HG03469 (cell line): ENCODE data around the gene MTOR.
"Not testable (repeated sequence)": the region's sequence is repeated elsewhere in the genome, so short reads cannot be mapped to it uniquely, and the experiment has no call there.

Source experiments
- ATAC-seq: cut with Tn5 transposase; IDR thresholded peaks from one replicate; pipeline ENCODE4 v1.9.1; 2021; ENCODE audit warnings: mild to moderate bottlenecking, moderate library complexity, moderate number of reproducible peaks; ENCODE audit not compliant: unreplicated experiment

MTOR gene

GRCh38 chr1:11126569-11126968, 135.8 kb downstream of the MTOR start:
- no peak for ATAC-seq

DNA sequence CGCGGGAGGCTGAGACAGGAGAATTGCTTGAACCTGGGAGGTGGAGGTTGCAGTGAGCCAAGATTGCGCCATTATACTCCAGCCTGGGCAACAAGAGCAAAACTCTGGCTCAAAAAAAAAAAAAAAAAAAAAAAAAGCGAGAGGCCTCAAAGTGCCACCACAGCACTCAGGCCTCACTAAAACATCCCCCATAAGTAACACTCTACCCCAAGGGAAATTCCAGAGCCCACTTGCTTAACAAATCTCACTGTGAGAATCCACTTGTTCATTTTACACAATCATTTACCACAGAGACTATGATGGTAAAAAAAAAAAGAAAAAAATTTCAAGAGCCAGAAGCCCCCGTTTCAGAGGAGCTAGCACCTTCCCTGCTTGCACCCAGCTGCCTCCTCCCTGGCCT, 136.4 kb downstream of the MTOR start:
- ATAC-seq = no peak

DNA sequence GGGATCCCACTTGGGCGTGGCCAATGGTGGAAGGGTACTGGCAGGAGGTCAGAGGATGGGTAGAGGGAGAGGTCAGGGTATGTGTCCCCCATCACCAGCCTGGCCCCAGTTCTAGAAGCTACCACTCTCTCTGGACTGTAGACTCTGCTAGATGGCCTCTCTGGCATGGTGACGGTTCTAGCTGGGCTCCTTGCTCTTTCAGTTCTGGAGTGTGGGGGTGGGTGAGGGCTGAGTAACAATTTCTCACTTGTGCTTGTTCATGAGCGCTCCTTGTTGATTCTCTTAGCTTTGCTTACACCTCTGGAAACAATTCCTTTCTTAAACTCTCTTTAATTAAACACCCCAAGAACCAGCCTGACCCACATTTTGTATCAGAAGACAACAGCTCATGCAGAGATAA, 137.4 kb downstream of the MTOR start:
- no peak for ATAC-seq

DNA sequence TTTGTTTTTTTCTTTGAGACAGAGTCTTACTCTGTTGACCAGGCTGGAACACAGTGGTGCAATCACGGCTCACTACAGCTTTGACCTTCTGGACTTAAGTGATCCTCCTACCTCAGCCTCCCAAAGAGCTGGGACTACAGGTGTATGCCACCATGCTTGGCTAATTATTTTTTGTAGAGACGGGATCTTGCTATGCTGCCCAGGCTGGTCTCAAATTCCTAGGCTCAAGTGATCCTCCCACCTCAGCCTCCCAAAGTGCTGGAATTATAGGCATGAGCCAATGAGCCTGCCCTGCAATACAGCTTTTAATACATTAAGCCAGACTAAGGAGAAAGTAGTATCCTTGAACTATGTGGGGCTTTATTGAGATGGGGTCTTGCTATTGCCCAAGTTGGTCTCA, 146.0 kb downstream of the MTOR start:
- ATAC-seq = no peak

GRCh38 chr1:11114966-11115365, 147.4 kb downstream of the MTOR start:
- no peak for ATAC-seq

DNA sequence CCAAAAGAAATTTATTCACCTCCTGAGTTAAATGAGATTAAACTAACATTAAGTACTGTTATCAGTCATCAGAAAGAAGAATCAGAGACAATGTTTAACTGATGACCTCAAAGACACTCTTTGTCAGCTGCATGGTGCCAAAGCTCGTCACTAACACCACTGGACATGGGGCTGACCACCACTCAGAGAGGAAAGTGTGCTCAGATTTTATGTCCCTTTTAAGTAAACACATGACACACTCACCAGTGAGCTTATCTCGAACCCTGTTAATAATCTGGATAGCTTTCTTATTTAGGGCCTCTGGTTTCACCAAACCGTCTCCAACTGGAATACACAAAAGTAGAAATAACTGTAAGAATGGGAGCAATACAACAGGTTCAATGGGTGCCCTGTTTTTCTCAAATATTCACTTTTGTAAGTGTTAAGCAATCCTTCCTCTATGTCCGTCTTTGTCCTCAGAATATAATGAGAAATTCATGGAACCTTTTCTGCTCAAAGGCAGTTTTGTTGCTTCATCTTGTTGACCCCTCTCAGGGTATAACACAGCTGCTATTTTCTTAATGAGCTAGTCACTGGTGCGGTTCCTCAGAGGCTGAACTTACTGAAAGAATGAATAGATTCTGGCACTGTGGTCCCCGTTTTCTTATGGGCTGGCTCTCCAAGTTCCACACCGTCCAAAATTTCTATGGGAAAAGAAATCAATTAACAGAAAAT, 153.1 kb downstream of the MTOR start:
- no peak for ATAC-seq

- no peak for ATAC-seq
Measured at GRCh38 chr1:11107599-11107998, 154.8 kb downstream of the MTOR start.

DNA sequence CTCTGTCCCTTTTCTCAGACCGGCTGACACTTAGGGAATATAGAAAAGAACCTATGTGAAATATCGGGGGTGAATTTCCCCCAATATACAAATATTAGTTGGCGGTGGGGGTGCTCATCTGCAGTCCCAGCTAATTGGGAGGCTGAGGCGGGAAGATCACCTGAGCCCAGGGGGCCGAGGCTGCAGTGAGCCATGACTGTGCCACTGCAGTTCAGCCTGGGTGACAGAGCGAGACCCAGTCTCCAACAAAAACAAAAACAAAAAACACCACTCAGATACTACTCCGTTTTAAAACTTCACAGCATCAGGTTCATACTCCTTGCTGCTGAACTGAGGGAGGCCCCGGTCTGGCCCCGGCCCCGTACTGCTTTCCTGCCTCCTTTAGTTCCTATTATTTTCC, 156.8 kb downstream of the MTOR start:
- no peak for ATAC-seq

DNA sequence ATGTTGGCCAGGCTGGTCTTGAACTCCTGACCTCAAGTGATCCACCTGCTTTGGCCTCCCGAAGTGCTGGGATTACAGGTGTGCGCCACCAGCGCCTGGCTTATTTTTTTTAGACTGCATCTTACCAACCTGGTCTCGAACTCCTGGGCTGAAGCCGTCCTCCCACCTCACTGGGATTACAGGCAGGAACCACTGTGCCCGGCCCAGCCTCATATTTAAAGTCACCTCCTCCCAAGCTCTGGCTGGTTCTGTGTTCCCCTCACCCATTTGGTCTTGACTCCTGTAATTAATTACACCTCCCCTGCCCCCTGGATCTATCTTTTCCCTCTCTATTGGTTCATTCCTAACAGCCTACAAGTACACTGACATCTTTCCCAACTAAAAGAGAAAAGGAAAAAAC, 161.0 kb downstream of the MTOR start:
- no peak for ATAC-seq

GRCh38 chr1:11100806-11101205, 161.5 kb downstream of the MTOR start:
- ATAC-seq = not testable (repeated sequence)

DNA sequence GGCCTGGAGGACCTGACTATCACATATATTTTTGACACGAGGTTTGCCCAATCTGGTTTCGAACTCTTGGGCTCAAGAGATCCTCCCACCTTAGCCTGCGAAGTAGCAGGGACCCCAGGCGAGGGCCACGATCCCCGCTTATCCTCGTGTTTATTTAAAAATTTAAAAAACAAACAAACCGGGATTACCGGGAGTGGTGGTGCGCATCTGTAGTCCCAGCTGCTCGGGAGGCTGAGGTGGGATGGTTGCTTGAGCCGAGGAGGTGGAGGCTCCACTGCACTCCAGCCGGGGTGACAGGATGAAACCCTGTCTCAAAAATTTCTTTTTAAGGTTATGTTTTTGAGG, 162.2 kb downstream of the MTOR start:
- no peak for ATAC-seq

GRCh38 chr1:11099310-11100148, 162.8 kb downstream of the MTOR start, which contains the start of gene EXOSC10:
Gene EXOSC10 (minus strand): TSS chr1:11099869. CDS start chr1:11099831, 38 bp downstream.
- ATAC-seq = peak; percentile 70

- ATAC-seq = no peak
Measured at GRCh38 chr1:11098931-11099309, 163.4 kb downstream of the MTOR start.

DNA sequence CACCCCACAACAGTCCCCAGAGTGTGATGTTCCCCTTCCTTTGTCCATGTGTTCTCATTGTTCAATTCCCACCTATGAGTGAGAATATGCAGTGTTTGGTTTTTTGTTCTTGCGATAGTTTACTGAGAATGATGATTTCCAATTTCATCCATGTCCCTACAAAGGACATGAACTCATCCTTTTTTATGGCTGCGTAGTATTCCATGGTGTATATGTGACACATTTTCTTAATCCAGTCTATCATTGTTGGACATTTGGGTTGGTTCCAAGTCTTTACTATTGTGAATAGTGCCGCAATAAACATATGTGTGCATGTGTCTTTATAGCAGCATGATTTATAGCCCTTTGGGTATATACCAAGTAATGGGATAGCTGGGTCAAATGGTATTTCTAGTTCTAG, 178.6 kb downstream of the MTOR start:
- not testable (repeated sequence) for ATAC-seq

- no peak for ATAC-seq
Measured at GRCh38 chr1:11080931-11081330, 181.4 kb downstream of the MTOR start.

DNA sequence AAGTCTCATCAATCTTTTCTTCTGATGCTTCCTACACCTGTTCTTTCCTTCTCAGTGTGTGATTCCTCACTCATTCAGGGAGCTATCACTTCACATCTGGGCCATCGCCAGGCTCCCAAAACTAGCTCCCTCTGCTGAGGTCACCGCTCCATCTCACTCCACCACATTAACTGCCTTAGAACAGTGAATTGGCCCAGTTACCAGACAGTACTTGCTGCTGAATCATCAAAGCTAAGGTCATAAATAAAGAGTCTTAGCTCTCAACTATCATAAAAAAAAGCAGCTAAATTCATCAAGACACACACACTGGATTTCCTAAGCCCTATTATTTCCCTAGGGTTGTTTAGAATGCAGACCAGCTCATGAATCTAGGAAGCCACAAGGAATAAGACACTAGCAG, 183.7 kb downstream of the MTOR start:
- ATAC-seq = no peak

DNA sequence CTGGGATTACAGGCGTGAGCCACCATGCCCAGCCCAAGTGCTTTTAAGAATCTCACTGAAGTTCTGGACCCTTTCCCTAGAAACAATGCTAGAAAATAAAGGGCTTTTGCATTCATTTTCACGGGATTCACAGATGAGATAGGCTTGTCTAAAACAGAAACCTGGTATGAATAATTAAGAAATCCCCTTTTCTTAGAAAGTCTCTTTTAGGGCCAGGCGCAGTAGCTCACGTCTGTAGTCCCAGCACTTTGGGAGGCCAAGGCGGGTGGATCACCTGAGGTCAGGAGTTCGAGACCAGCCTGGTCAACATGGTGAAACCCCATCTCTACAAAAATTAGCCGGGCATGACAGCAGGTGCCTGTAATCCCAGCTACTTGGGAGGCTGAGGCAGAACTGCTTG, 189.0 kb downstream of the MTOR start:
- not testable (repeated sequence) for ATAC-seq

- no peak for ATAC-seq
Measured at GRCh38 chr1:11072216-11072917, 190.0 kb downstream of the MTOR start.

DNA sequence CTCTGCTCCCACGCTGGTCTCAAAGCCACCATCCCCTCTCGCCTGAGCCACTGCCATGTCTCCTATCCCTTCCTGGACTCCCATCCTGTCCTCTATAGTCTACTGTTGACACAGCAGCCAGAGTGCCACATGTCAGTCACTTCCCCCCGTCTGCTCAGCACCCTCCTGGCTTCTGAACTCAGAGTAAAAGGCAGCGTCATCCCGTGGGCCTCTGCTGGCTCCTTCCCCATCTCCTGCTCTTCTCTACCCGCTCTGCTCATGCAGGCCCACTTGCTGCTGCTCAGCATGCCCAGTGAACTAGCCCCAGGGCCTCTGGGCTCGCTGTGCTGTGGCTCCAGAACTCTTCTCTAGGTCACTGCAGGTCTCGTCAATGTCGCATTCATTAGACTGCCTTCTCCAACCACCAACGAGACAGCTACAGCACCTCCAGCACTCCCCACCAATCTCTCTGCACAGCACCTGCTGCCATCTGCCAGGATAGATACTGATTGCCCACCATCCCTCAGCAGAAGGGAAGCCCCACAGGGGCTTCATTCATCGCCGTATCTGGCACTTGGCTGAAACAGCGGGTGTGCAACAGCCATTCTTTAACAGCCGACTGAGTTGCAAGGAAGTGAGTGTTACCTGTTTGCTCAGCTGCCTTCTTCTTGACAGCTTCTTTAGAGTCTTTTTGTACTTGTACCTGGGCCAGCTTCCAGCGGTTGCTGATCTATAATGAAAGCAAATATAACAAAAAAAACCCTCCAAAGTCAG, 190.7 kb downstream of the MTOR start:
- no peak for ATAC-seq

GRCh38 chr1:11070876-11071275, 191.5 kb downstream of the MTOR start:
- no peak for ATAC-seq
